ENCODE results near the gene TBCC. TPM values are rescaled to one million over a fixed set of nuclear protein-coding genes. Genes with fewer than 3 reads are reported as not detected.

The TBCC gene
- total and polyA plus RNA-seq, 2 of the 13 experiments (the other 11 are each of a cell fraction or from before 2014, with no cell fraction given), result 14.8 to 36.1 TPM

- TF ChIP-seq HNF4G (IDR thresholded peaks at IDR 0.05; ENCODE audit: borderline replicate concordance, low read depth, low read length) (no peak), HNF4G (CRISPR knock-in tag; IDR thresholded peaks at IDR 0.05; ENCODE audit: borderline replicate concordance, low read depth) (no peak), MXD1 (CRISPR knock-in tag; IDR thresholded peaks at IDR 0.05) (no peak), GPBP1L1 (CRISPR knock-in tag; IDR thresholded peaks at IDR 0.05) (no peak), ZNF512 (CRISPR knock-in tag; IDR thresholded peaks at IDR 0.05) (no peak), TEAD3 (CRISPR knock-in tag; optimal IDR thresholded peaks at IDR 0.05; ENCODE audit: borderline replicate concordance) (peak; percentile 65), GATAD2A (CRISPR knock-in tag; IDR thresholded peaks at IDR 0.05) (peak; percentile 52), ZMAT3 (CRISPR knock-in tag; conservative IDR thresholded peaks at IDR 0.05) (peak; percentile 54; the same call in 1 of the 2 replicates), CREB1 (IDR thresholded peaks at IDR 0.05) (peak; percentile 83), CREB1 (CRISPR knock-in tag; IDR thresholded peaks at IDR 0.05) (peak; percentile 95), GATA4 (IDR thresholded peaks at IDR 0.05; ENCODE audit: borderline replicate concordance, low read depth) (0 out of 2 replicates have a peak, but pooled peaks have one; percentile 45), ZNF460 (CRISPR knock-in tag; IDR thresholded peaks at IDR 0.05; ENCODE audit: borderline replicate concordance) (no peak), PAWR (CRISPR knock-in tag; IDR thresholded peaks at IDR 0.05; ENCODE audit: borderline replicate concordance) (peak; percentile 83; the same call in 1 of the 2 replicates), KDM5B (CRISPR knock-in tag; IDR thresholded peaks at IDR 0.05; ENCODE audit: borderline replicate concordance) (peak; percentile 50; the same call in 1 of the 2 replicates), NKX3-1 (CRISPR knock-in tag; IDR thresholded peaks at IDR 0.05) (no peak), ZNF569 (CRISPR knock-in tag; IDR thresholded peaks at IDR 0.05; ENCODE audit: borderline replicate concordance) (no peak), ELF1 (CRISPR knock-in tag; IDR thresholded peaks at IDR 0.05) (peak; percentile 74; the same call in 1 of the 2 replicates), ZNF382 (CRISPR knock-in tag; IDR thresholded peaks at IDR 0.05; ENCODE audit: borderline replicate concordance) (no peak), DMTF1 (CRISPR knock-in tag; IDR thresholded peaks at IDR 0.05) (0 out of 2 replicates have a peak, but pooled peaks have one; percentile 74), MED1 (CRISPR knock-in tag; IDR thresholded peaks at IDR 0.05) (peak; percentile 62; the same call in 1 of the 2 replicates), ZGPAT (CRISPR knock-in tag; IDR thresholded peaks at IDR 0.05) (no peak; the same call in 1 of the 2 replicates)
Observed at GRCh38 chr6:42745640-42746462, at the start of gene TBCC (continued).
